ENCODE results near the gene DNAH2.

The DNAH2 gene

GRCh38 chr17:7688808-7689316 lies 28.7 kb upstream of the DNAH2 start:
- peak overlapping the region; percentile 72 for H3K4me3 ChIP-seq (ENCODE audit: low read depth, low read length)
- TF ChIP-seq CTCF (IDR thresholded peaks at IDR 0.05; ENCODE audit: borderline replicate concordance, insufficient read depth, low read depth, low read length), result no peak

GRCh38 chr17:7695586-7695985 lies 22.0 kb upstream of the DNAH2 start:
- no peak for TF ChIP-seq CTCF (IDR thresholded peaks at IDR 0.05; ENCODE audit: borderline replicate concordance, insufficient read depth, low read depth, low read length)
- no peak overlapping the region for H3K4me3 ChIP-seq (ENCODE audit: low read depth, low read length)

- H3K4me3 ChIP-seq (ENCODE audit: low read depth, low read length), result no peak overlapping the region
- no peak for TF ChIP-seq CTCF (IDR thresholded peaks at IDR 0.05; ENCODE audit: borderline replicate concordance, insufficient read depth, low read depth, low read length)
Measured at GRCh38 chr17:7697828-7698588, 19.5 kb upstream of the DNAH2 start.

GRCh38 chr17:7700510-7700909 lies 17.0 kb upstream of the DNAH2 start:
- no peak overlapping the region for H3K4me3 ChIP-seq (ENCODE audit: low read depth, low read length)
- no peak for TF ChIP-seq CTCF (IDR thresholded peaks at IDR 0.05; ENCODE audit: borderline replicate concordance, insufficient read depth, low read depth, low read length)

- no peak for TF ChIP-seq CTCF (IDR thresholded peaks at IDR 0.05; ENCODE audit: borderline replicate concordance, insufficient read depth, low read depth, low read length)
- no peak overlapping the region for H3K4me3 ChIP-seq (ENCODE audit: low read depth, low read length)
Measured at GRCh38 chr17:7701681-7702080, 15.9 kb upstream of the DNAH2 start.

- H3K4me3 ChIP-seq (ENCODE audit: low read depth, low read length), result no peak overlapping the region
- TF ChIP-seq CTCF (IDR thresholded peaks at IDR 0.05; ENCODE audit: borderline replicate concordance, insufficient read depth, low read depth, low read length), result no peak
Measured at GRCh38 chr17:7702776-7703175, 14.8 kb upstream of the DNAH2 start.
